ENCODE measurements around the gene FAM43B. TPM values are rescaled to one million over a fixed set of nuclear protein-coding genes. Genes with fewer than 3 reads are reported as not detected.
A peak's percentile ranks its signal among the peaks of the same experiment; 100 is the strongest.

The FAM43B gene
- total and polyA plus RNA-seq, 2 experiments from 2014 or later: 0.66 to 3.0 TPM

GRCh38 chr1:20589331-20590278 lies 37.2 kb downstream of the FAM43B start:
- Mint-ChIP-seq H3K36me3 (ENCODE audit: low read depth) (no peaks in the 10 kb centered on the region), H3K4me3 (peak overlapping the region; percentile 18; the same call in 1 of the 3 replicates), H3K27ac (no peak overlapping the region), H3K9me3 (no peaks in the 10 kb centered on the region), H3K27me3 (ENCODE audit: insufficient read depth, low read depth, poor library complexity) (peaks cover 3% of the 10 kb centered on the region), H3K4me1 (peaks cover 20% of the 10 kb centered on the region)
- no peak overlapping the region for H3K27ac ChIP-seq (ENCODE audit: low read depth)
- H3K4me3 ChIP-seq: 0 out of 2 replicates have a peak overlapping the region, but pooled peaks have one; percentile 32
- no peak for TF ChIP-seq REST (IDR thresholded peaks at IDR 0.05; ENCODE audit: unreplicated experiment)
- TF ChIP-seq ZNF114 (CRISPR knock-in tag; IDR thresholded peaks at IDR 0.05): no peak
- no peak for TF ChIP-seq JUNB (IDR thresholded peaks at IDR 0.05; ENCODE audit: unreplicated experiment)
- no peak for TF ChIP-seq ZNF331 (CRISPR knock-in tag; IDR thresholded peaks at IDR 0.05; ENCODE audit: low read depth)
- TF ChIP-seq CTCF (conservative IDR thresholded peaks at IDR 0.05; ENCODE audit: low read depth in 2 of 2): no peak
- TF ChIP-seq STAT1 (IDR thresholded peaks at IDR 0.05; ENCODE audit: unreplicated experiment): no peak
- no peak for TF ChIP-seq EZH2 (IDR thresholded peaks at IDR 0.05; ENCODE audit: low read depth, unreplicated experiment)
- TF ChIP-seq ETS1 (IDR thresholded peaks at IDR 0.05): no peak
- TF ChIP-seq POLR2AphosphoS5 (IDR thresholded peaks at IDR 0.05; ENCODE audit: low read depth): no peak
- TF ChIP-seq EZH2phosphoT487 (IDR thresholded peaks at IDR 0.05; ENCODE audit: unreplicated experiment): no peak
- H3K27me3 ChIP-seq (ENCODE audit: insufficient read depth): no peaks in the 10 kb centered on the region
- H3K4me2 ChIP-seq: peak overlapping the region; percentile 68
- no peaks in the 10 kb centered on the region for H3K36me3 ChIP-seq (ENCODE audit: insufficient read depth)
- no peaks in the 10 kb centered on the region for H3F3A ChIP-seq (replicated peaks; ENCODE audit: low read depth)
- ATAC-seq (peak; percentile 44), DNase-seq (ENCODE audit: low spot score) (no peak)
- no peaks in the 10 kb centered on the region for H4K20me1 ChIP-seq (replicated peaks; ENCODE audit: insufficient read depth)
- peak overlapping the region; percentile 91 for H2AFZ ChIP-seq
- peaks cover 11% of the 10 kb centered on the region; the same call in 1 of the 2 replicates for H3K4me1 ChIP-seq (ENCODE audit: insufficient read depth)
- H3K9me2 ChIP-seq (ENCODE audit: insufficient read depth): no peaks in the 10 kb centered on the region
- no peaks in the 10 kb centered on the region for H3K79me2 ChIP-seq (replicated peaks; ENCODE audit: insufficient read depth)
